GM19397 (cell line): ENCODE results near the gene IRF5.
"Not testable (repeated sequence)": the region's sequence is repeated elsewhere in the genome, so short reads cannot be mapped to it uniquely, and the experiment has no call there.

Experiments used
- ATAC-seq: cut with Tn5 transposase; IDR thresholded peaks from one replicate; pipeline ENCODE4 v1.9.1; 2021; ENCODE audit warnings: mild to moderate bottlenecking, moderate library complexity; ENCODE audit not compliant: unreplicated experiment

Gene IRF5

DNA sequence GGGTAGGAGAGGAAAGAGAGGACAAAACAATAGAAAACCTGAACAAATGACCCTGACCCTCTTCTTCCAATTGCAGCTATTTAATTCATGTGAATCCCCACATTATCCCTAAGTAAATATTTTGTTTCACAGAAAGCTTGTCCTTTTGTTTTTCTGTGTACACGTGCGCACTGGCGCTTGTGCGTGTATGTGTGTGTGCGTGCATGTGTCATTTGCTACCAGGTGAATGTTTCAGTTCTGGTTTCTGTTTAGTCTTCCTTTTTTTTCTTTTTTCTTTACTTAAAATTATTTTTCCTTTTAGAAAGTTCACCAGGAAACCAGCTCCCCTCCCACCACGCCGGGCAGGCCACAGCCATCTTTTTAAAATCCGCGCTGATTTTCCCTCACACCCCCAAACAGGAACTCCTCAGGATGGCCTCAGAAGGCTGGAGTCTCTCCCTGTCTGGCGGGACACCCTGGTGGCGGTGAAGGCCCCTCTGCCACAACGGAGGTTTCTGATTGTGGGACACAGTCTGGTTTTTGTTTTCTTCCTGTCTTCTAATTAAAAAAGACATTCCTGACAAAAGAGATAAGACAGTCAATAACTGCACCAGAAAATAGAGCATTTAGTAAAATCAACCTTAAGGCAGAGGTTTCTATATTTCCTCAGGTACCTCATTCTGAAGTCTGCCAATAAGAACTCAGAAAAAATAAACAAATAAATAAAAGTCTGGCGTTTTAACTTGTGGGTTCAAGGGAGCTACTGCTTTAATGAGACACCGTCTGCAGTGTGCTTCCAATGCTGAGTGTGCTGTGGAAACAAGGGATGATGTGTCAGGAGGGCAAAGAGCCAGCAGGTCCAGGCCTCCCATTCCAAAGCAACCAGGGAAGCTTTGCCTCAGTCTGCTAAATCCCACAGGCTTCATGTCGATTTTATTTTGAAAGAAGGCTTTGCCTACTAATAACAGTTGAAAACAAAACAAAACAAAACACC, 17.4 kb downstream of the IRF5 start:
- ATAC-seq, result peak; percentile 56

DNA sequence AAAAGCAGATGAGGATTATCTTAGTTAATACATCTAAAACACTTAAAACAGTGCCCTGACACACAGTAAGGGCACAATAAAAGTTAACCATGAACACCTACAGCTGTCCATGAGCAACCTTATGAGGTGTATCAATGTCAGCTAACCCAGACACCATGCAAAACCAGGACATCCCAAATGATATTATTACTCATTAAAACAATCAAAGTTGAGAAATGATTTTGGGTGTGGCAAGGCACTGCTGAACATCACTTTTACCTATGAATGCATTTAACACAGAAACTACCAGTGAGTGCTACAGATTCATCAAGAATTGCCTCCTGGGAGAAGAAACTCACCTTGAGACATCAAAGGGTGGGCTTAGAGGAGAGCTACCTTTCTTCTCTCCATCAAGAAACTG, 18.3 kb downstream of the IRF5 start:
- ATAC-seq, result no peak

DNA sequence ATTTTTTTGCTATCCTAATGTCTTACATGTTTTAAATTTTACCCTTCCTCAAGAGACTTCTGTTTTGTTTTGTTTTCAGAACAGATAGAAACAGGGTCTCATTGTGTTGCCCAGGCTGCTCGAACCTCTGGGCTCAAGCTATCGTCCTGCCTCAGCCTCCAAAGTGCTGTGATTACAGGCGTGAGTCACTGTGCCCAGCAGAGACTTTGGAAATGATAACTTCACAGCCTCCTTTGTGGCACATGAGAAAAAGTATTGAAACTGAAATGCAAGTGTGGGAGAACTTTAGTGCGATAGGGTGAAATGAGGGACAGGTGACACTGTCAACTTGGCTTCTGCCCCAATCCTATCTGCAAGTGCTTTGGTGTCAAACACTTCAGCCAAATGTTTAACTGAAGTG, 21.6 kb downstream of the IRF5 start:
- no peak for ATAC-seq

DNA sequence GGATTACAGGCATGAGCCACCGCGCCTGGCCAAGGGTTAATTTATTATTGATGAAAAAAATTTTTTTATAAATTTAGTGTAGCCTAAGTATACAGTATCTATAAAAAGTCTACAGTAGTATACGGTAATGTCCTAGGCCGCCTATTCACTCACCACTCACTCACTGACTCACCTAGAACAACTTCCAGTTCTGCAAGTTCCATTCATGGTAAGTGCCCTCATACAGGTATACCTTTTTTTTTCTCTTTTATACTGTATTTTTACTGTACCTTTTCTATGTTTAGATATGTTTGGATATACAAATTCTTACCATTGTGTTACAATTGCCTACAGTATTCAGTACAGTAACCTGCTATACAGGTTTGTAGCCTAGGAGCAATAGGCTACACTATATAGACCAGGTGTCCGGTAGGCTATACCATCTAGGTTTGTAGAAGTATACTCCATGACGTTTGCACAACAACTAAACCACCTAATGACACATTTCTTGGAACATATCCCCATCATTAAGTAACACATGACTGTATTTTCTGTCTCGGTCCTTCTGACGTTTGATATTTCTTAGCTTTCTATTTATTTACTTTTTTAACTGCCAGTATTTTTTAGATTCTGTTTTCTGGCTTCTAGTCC, 23.4 kb downstream of the IRF5 start:
- no peak for ATAC-seq

DNA sequence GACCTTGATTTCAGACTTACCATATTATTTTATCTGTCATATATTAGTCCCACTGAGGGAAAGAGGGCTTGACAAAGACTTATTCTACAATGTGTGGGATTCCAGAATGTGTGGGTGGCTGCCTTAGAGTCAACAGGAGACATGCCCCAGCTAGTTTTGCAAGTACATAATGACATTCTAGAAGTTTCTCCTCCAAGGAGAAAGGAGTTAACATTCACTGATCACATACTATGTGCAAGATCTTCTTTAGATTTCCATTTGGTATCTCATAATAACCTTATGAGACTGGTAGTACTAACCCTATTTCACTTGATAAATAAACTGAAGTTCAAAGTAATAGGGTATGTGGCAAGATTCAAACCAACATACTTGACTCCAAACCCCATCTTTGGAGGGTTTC, 25.2 kb downstream of the IRF5 start:
- no peak for ATAC-seq

DNA sequence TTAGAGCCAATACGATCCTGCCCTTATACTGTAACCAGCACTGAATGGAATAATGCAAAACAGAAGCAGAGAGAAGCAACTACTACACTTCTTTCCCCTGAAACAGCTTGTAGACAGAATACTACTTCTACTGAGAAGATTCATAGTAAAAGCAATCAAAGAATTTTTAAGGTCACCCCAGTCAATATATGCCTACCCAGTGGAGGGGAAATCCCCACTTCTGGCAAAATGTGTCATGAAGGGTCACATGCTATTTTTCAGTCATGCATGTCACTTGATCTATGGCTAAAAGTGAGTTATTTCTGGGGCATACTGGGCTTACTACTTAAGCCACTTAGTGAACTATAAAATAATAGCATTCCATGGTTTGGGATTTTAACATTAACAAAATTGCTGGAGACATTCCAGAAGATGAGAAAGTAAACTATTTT, 25.6 kb downstream of the IRF5 start:
- ATAC-seq, result peak; percentile 73

DNA sequence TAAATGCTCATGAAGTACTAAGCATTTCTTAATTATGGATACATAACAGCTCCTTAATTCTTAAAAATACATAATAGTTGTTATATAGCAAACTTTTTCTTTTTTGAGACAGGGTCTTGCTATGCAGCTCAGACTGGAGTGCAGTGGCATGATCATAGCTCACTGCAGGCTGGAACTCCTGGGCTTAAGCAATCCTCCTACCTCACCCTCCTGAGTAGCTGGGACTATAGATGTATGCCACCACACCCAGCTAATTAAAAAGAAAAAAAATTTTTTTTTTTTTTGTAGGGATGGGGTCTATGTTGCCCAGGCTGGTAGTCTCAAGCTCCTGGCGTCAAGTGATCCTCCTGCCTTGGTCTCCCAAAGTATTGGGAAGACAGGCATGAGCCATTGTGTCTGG, 30.9 kb downstream of the IRF5 start:
- ATAC-seq, result no peak

DNA sequence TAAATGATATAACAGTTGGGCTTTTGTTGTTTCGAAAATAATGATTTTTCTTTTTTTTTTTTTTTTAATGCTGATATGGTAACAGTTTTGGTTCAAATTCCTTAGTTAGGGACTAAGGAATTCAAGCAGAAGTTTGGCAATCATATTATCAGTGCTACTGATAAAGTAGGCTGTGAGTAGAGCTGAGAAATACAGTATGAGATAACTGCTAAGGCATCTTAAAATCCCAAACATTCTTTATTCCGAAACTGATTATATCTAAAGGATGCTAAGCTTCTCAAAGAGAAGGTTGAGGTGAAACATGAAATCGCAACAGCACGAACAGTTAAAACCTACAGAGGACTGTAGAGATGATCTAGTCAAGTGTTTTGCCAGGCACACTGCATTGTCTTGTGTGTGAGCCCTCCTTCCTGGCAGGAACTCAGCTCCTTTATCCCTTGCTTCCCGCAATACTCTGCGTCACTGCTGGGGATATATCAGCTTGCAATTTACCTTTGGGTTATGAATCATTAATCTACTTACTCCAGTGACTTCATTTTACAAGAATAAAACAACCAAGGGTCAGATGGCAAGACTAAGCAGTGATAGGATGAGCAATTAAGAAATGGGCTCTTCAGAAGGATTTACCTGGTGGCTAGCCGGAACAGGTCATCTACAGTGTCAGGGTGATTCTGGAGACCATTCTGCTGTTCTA, 36.7 kb downstream of the IRF5 start:
- no peak for ATAC-seq

DNA sequence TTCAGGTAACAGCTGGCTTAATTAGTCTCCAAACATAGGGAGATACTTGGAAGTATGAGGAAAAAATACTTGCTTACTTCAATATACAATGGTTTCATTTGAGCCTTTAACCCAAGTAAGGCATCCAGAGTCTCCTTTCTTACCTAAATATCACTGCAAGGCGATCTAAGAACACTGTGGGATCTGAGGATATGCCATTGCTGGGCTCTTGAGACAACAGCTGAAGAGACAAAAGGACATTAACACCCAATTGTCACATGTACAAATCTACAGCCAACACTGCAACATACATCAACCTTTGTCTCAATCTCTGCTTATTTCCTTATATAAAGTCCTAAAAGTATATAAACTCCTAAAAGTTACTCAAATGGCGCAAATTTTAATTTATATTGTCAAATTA, 44.4 kb downstream of the IRF5 start:
- ATAC-seq, result no peak

DNA sequence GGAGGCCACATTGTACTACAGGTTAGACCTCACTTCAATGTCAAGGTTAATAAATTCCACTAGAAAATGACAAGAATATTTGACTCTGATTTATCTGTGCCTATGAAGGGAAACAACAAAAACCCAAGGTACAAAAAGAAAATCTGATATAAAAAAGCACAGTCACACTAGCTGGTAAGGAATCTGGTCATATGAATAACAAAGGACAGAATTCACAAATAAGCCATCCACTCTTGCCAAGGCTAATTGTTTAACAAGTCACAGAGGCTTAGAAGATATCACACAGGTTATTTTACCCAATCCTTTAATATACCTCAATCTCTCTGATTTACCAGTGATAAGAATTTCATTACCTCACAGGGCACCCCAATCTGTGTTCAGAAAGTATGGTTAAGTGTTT, 47.9 kb downstream of the IRF5 start:
- ATAC-seq, result no peak

DNA sequence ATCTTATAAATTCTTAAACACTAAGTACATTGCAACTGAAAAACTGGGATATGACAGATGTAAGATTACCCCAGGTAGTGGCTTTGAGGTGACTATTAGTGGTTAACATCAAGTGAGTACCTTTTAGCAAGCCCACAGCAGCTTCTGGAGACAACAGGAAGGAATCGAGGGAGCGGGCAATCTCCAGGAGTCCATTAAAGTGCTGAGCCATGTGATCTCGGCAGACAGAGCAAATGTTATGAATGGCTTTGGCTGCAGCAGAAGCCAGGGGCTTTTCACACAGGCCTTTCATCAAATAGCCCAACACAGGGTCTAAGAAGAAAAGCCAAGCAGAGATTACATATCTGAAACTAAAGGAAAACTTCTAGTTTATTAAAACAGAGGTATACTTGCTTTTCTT, 48.9 kb downstream of the IRF5 start:
- no peak for ATAC-seq

DNA sequence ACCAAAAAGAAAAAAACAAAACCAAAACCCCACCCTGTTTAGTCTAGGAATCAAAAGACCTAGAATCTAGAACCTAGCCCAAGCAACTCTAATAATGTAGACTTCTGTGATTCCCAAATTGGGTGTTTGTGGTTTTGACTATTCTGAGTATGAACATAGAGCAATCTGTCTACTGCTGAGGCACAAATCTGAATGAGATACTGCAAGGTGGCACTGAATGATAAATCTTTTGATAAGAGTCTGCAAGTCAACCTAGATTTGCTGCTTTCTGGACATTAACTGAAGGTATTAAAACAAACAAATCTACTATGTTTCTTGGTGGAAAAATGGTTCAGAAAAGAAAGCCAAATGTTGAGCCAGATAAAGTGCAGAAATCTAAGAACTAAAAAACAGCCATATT, 50.6 kb downstream of the IRF5 start:
- no peak for ATAC-seq

DNA sequence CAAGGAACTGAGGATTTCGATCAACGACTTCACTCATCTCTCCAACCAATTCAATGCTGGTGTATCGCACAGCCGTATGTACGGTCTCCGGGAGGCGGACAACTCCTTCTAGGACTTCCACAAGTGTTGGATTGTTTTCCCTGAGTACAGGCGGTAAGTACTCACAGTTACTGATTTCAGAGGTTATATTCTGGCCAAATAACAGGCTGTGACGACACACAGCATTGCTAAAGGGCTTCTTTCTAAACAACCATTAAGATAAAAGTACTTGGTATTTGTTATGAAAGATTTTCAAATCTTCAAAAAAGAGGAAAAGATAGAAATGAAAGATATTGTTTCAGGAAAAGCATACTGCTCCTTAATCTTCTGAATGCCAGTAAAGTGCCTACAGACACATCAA, 52.2 kb downstream of the IRF5 start:
- ATAC-seq, result no peak

DNA sequence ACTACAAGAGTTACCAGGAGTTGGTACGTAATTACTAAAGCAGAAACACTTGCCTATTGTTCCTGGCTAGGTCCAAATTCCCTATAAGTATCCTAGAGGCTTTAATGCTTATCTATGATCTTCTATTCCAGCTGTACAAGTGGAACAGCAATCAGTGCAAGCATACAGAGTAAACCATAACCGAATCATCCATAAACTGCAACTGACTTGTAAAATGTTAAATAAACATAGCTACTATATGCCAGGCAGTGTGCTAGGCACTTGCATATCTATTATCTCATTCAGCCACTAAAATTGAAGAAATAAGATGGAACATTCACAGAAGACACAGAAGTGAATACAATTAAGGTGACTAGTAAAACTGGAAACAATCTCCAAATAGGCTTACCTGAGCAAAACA, 55.7 kb downstream of the IRF5 start:
- ATAC-seq, result no peak

DNA sequence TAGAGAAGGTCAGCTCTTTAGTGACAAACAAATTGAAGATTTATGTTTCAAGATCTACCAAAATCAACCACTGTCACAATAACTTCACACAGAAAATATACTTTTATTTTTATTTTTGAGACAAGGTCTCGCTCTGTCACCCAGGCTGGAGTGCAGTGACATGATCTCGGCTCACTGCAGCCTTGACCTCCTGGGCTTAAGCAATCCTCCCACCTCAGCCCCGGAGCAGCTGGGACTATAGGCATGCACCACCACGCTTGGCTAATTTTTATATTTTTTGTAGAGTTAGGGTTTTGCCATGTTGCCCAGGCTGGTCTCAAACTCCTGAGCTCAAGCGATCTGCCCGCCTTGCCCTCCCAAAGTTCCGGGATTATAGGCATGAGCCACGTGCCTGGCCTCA, 56.8 kb downstream of the IRF5 start:
- not testable (repeated sequence) for ATAC-seq

DNA sequence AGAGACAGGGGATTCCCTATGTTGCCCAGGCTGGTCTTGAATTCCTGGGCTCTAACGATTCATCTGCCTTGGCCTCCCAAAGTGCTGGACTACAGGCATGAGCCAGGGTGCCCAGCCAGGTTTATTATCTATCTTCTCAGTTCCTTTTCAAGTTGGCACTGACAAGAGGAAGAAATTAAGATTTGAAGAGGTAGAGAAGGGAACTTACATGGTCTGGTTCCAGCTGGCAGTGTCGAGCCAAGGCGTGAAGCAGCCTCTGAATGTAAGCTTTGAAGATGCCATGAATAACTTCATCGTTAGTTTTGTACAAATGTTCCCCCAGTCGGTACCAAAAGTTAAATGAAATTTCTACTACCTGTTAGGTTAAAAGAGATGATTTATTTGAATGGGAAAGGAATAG, 59.5 kb downstream of the IRF5 start:
- no peak for ATAC-seq
